Endothelial cell of umbilical vein (primary cell): Measurements from ENCODE around the gene ARHGAP10. TPM values are rescaled to one million over a fixed set of nuclear protein-coding genes. Genes with fewer than 3 reads are reported as not detected.
A peak's percentile ranks its signal among the peaks of the same experiment; 100 is the strongest.

ENCODE experiments used
- BruUV-seq: library from RNA; stranded (reverse); fragments of 400-500 nt; replicated peaks from 2 replicates; lab custom pipeline; 2021; lab: Mats Ljungman, UMichigan
- CTCF ChIA-PET: fragments of 300-600, 350-600 bp; sonication (Branson Sonifier 250); formaldehyde crosslinking; loops from one replicate; lab custom pipeline; 2021; ENCODE audit warnings: antibody characterized with exemption, inconsistent platforms; lab: Charles Lee
- POLR2A ChIA-PET: fragments of 300-600, 350-600 bp; sonication (Branson Sonifier 250); formaldehyde crosslinking; loops from one replicate; lab custom pipeline; 2021; ENCODE audit warnings: antibody characterized with exemption, inconsistent platforms; lab: Charles Lee
- DNase-seq: peaks from one replicate; pipeline ENCODE4 v3.0.0-alpha.2; 2011; ENCODE audit warnings: low read depth, low spot score
- FAIRE-seq: peaks from 2 replicates; lab custom pipeline; 2011; peaks lifted over from hg19 to GRCh38; lab: Jason Lieb, UNC
- H2AFZ ChIP-seq: 2 replicates; pipeline ENCODE4 v1.6.0; 2012; ENCODE audit warnings: low read depth, low read length, control low read depth, inconsistent platforms
- H3K27ac ChIP-seq: 2 replicates; pipeline ENCODE4 v1.5.1; 2011; ENCODE audit warnings: low read depth, mild to moderate bottlenecking, control low read depth, low read length, moderate library complexity; ENCODE audit not compliant: insufficient read depth
- H3K27me3 ChIP-seq, 2 experiments: 2 replicates each; pipeline versions ENCODE4 v1.6.0 to v1.6.1; 2011; ENCODE audit warnings: low read length in 2 of 2, mixed read lengths in 1 of 2; ENCODE audit not compliant: control insufficient read depth in 2 of 2, insufficient read depth in 2 of 2
- H3K36me3 ChIP-seq, 2 experiments: 2 replicates in 1 of 2; 3 replicates in 1 of 2; pipeline ENCODE4 v1.5.1; 2011; ENCODE audit warnings: low read length in 2 of 2, mild to moderate bottlenecking in 1 of 2, moderate library complexity in 1 of 2; ENCODE audit not compliant: control insufficient read depth in 2 of 2, insufficient read depth in 2 of 2; ENCODE audit errors: extremely low read depth in 1 of 2
- H3K4me1 ChIP-seq: 3 replicates; pipeline ENCODE4 v1.5.1; 2011; ENCODE audit warnings: mild to moderate bottlenecking, low read length; ENCODE audit not compliant: control insufficient read depth, insufficient read depth; ENCODE audit errors: extremely low read depth
- H3K4me2 ChIP-seq: 2 replicates; pipeline ENCODE4 v1.6.1; 2011; ENCODE audit warnings: low read length, control low read depth, mixed read lengths; ENCODE audit not compliant: insufficient read depth
- H3K4me3 ChIP-seq, 3 experiments: fragments of 200-600 bp in 1 of 3; sonication (generic), shearing (Covaris generic) in 1 of 3; replicated peaks in 1 of 3; 2 replicates each; pipeline ENCODE4 v1.5.1; 2011 to 2016; ENCODE audit warnings: control low read depth in 3 of 3, low read length in 3 of 3, mild to moderate bottlenecking in 2 of 3, inconsistent platforms in 1 of 3, low read depth in 1 of 3, moderate library complexity in 1 of 3; ENCODE audit not compliant: insufficient read depth in 1 of 3
- H3K79me2 ChIP-seq: 2 replicates; pipeline ENCODE4 v1.6.0; 2012; ENCODE audit warnings: low read length, inconsistent platforms; ENCODE audit not compliant: control insufficient read depth, insufficient read depth
- H3K9ac ChIP-seq: replicated peaks from 2 replicates; pipeline ENCODE3; 2011; ENCODE audit warnings: low read length, control low read depth; ENCODE audit not compliant: insufficient read depth; ENCODE audit errors: extremely low read depth
- H3K9me1 ChIP-seq: replicated peaks from 3 replicates; pipeline ENCODE4 v1.6.0; 2011; ENCODE audit warnings: mild to moderate bottlenecking, low read length; ENCODE audit not compliant: control insufficient read depth, insufficient read depth; ENCODE audit errors: extremely low read depth
- H3K9me3 ChIP-seq: replicated peaks from 2 replicates; pipeline ENCODE4 v1.5.1; 2012; ENCODE audit warnings: low read length, inconsistent platforms; ENCODE audit not compliant: control insufficient read depth, insufficient read depth
- H4K20me1 ChIP-seq: replicated peaks from 2 replicates; pipeline ENCODE3; 2011; ENCODE audit warnings: mild to moderate bottlenecking, low read length; ENCODE audit not compliant: control insufficient read depth, insufficient read depth; ENCODE audit errors: extremely low read depth
- EZH2 ChIP-seq: IDR thresholded peaks from 2 replicates; pipeline ENCODE4 v1.6.1; 2012; ENCODE audit warnings: borderline replicate concordance, low read depth, mild to moderate bottlenecking, moderate library complexity, low read length, inconsistent platforms; ENCODE audit not compliant: severe bottlenecking
- FOS ChIP-seq: IDR thresholded peaks from 2 replicates; pipeline ENCODE4 v1.6.1; 2011; ENCODE audit warnings: mild to moderate bottlenecking, low read length, moderate library complexity, borderline replicate concordance; ENCODE audit not compliant: insufficient read depth
- GATA2 ChIP-seq: IDR thresholded peaks from 2 replicates; pipeline ENCODE4 v1.7.0; 2011; ENCODE audit warnings: low read depth, mild to moderate bottlenecking, moderate library complexity, mixed read lengths, low read length; ENCODE audit not compliant: insufficient read length, insufficient read depth
- JUN ChIP-seq: IDR thresholded peaks from 2 replicates; pipeline ENCODE4 v1.6.1; 2011; ENCODE audit warnings: borderline replicate concordance, low read depth; ENCODE audit not compliant: insufficient read length, insufficient read depth
- MYC ChIP-seq: IDR thresholded peaks from one replicate; pipeline ENCODE4 v1.6.1; 2011; ENCODE audit warnings: mild to moderate bottlenecking, low read depth, low read length
- POLR2A ChIP-seq: IDR thresholded peaks from 2 replicates; pipeline ENCODE4 v1.6.1; 2012; ENCODE audit warnings: low read depth, mild to moderate bottlenecking, control low read depth, low read length
- POLR2AphosphoS5 ChIP-seq: IDR thresholded peaks from 2 replicates; pipeline ENCODE4 v1.6.1; 2012; ENCODE audit warnings: low read depth, mild to moderate bottlenecking, control low read depth, low read length, moderate library complexity; ENCODE audit not compliant: insufficient read depth
- dilution Hi-C: fragments of 300-500 bp; cut with MboI; formaldehyde crosslinking; loops from one replicate; pipeline ENCODE4 v1.15.0; 2019; ENCODE audit warnings: low sequenced_read_pairs; ENCODE audit not compliant: extremely low pct_ligation_motif_present
- intact Hi-C: fragments of 100-400 bp; cut with micrococcal nuclease; formaldehyde crosslinking; loops from one replicate; pipeline ENCODE4 v1.10.0; 2022
- polyA plus RNA-seq, 4 experiments: library from polyadenylated mRNA; depleted of rRNA in 3 of 4; stranded (reverse) in 3 of 4; unstranded in 1 of 4; fragments of >200 nt; gene quantifications; 2 replicates each; pipeline versions ENCODE4 v1.2.1 to v1.2.3, GENCODE V29; 2011 to 2012; ENCODE audit warnings: missing spikeins in 1 of 4
- total RNA-seq: library from RNA; stranded (reverse); gene quantifications from 2 replicates; pipeline ENCODE4 v1.2.3, GENCODE V29; 2021
- TF ChIP-seq, protein P1 (sequence below): IDR thresholded peaks from 2 replicates; pipeline ENCODE4 v1.6.1; 2011; ENCODE audit not compliant: insufficient read depth, insufficient read length
- TF ChIP-seq, protein P2 (sequence below), 2 donors: IDR thresholded peaks; 1 replicate in 1 of 2; 2 replicates in 1 of 2; pipeline ENCODE4 v1.5.1; 2011; ENCODE audit warnings: low read length in 2 of 2, mild to moderate bottlenecking in 2 of 2, moderate library complexity in 2 of 2, control low read depth in 1 of 2, inconsistent platforms in 1 of 2, low read depth in 1 of 2; ENCODE audit not compliant: insufficient read depth in 1 of 2; ENCODE audit errors: extremely low read depth in 1 of 2

ARHGAP10 gene
- total and polyA plus RNA-seq, 2 donors (not counting 3 experiments of a cell fraction or from before 2014, with no cell fraction given), result 20.4 to 36.7 TPM

DNA sequence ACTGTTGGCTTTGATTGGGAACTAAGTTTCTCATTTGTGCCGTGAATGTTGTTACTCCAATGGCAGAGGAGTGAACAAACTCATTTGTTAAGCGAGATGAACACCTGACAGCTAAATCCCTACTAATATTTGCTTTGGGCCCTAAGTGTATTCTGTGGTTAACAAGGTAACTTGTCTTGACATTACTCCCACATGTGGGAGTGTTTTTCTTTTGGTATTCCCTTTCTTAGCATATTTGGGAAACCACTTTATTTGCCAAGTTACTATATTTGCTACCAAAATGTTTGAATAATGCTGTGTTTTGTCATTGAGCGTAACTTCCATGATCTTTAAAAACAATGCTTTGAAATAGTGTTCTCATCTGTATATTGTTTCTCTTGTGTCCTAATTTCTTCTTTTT, 82.5 kb downstream of the ARHGAP10 start:
- dilution Hi-C loops, result no loop called here
- peak; percentile 33 for FAIRE-seq

More for the DNA sequence above, 82.5 kb downstream of the ARHGAP10 start:
- Histone ChIP-seq H3K4me2 (no peak overlapping the region), H4K20me1 (no peaks in the 10 kb centered on the region), H3K27me3 (no peaks in the 10 kb centered on the region), H2AFZ (no peak overlapping the region), H3K79me2 (peaks cover 11% of the 10 kb centered on the region), H3K9ac (no peak overlapping the region), H3K9me1 (no peaks in the 10 kb centered on the region), H3K4me3 (no peak overlapping the region), H3K4me1 (no peaks in the 10 kb centered on the region), H3K9me3 (no peaks in the 10 kb centered on the region), H3K27ac (no peak overlapping the region), H3K36me3 (no peaks in the 10 kb centered on the region)
- CTCF ChIA-PET, result interaction anchor here (1.2 kb wide), 1 partner anchor 75 kb away, joined by 3 read pairs; no protein-coding TSS in a partner anchor
- intact Hi-C loops, result no loop called here
- no peak for DNase-seq
- no TSS peak for BruUV-seq
- POLR2A ChIA-PET, result no interaction called here
- TF ChIP-seq MYC (no peak), EZH2 (no peak), GATA2 (no peak), FOS (no peak), POLR2AphosphoS5 (no peak), POLR2A (no peak), JUN (no peak)
- TF ChIP-seq, protein P1, sequence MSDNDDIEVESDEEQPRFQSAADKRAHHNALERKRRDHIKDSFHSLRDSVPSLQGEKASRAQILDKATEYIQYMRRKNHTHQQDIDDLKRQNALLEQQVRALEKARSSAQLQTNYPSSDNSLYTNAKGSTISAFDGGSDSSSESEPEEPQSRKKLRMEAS, result no peak
- TF ChIP-seq, protein P2, sequence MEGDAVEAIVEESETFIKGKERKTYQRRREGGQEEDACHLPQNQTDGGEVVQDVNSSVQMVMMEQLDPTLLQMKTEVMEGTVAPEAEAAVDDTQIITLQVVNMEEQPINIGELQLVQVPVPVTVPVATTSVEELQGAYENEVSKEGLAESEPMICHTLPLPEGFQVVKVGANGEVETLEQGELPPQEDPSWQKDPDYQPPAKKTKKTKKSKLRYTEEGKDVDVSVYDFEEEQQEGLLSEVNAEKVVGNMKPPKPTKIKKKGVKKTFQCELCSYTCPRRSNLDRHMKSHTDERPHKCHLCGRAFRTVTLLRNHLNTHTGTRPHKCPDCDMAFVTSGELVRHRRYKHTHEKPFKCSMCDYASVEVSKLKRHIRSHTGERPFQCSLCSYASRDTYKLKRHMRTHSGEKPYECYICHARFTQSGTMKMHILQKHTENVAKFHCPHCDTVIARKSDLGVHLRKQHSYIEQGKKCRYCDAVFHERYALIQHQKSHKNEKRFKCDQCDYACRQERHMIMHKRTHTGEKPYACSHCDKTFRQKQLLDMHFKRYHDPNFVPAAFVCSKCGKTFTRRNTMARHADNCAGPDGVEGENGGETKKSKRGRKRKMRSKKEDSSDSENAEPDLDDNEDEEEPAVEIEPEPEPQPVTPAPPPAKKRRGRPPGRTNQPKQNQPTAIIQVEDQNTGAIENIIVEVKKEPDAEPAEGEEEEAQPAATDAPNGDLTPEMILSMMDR (IDR thresholded peaks at IDR 0.05; ENCODE audit: extremely low read depth in 1 of 2, insufficient read depth in 1 of 2, low read depth in 1 of 2, low read length in 2 of 2), result no peak
